GM18519 (cell line): ENCODE data around the gene TMEM187.
"Not testable (repeated sequence)": the region's sequence is repeated elsewhere in the genome, so short reads cannot be mapped to it uniquely, and the experiment has no call there.

Experiments
- ATAC-seq: cut with Tn5 transposase; IDR thresholded peaks from one replicate; pipeline ENCODE4 v1.9.1; 2021; ENCODE audit warnings: mild to moderate bottlenecking, moderate library complexity; ENCODE audit not compliant: unreplicated experiment, low FRiP score

TMEM187 gene

GRCh38 chrX:153992180-153992579, 19.6 kb downstream of the TMEM187 start:
- ATAC-seq: no peak

GRCh38 chrX:153993079-153993478, 20.5 kb downstream of the TMEM187 start:
- no peak for ATAC-seq

- no peak for ATAC-seq
These were observed 21.4 kb downstream of the TMEM187 start for GRCh38 chrX:153993978-153994377.

DNA sequence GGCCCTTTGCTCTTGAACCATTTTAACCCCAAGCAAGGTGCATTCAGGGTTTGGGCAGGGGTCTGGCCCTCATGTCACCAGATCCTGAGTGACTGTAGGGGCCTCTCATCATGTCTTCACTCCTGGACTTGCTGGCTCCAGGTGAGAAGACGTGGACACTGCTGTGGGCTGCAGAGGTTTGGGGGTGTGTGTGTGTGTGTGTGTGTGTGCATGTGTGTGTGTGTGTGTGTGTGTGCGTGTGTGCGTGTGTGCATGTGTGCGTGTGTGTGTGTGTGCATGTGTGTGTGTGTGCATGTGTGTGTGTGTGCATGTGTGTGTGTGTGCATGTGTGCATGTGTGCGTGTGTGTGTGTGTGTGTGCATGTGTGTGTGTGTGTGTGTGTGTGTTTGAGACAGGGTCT, 21.8 kb downstream of the TMEM187 start:
- ATAC-seq: not testable (repeated sequence)

GRCh38 chrX:153995504-153995903, 22.9 kb downstream of the TMEM187 start:
- no peak for ATAC-seq

DNA sequence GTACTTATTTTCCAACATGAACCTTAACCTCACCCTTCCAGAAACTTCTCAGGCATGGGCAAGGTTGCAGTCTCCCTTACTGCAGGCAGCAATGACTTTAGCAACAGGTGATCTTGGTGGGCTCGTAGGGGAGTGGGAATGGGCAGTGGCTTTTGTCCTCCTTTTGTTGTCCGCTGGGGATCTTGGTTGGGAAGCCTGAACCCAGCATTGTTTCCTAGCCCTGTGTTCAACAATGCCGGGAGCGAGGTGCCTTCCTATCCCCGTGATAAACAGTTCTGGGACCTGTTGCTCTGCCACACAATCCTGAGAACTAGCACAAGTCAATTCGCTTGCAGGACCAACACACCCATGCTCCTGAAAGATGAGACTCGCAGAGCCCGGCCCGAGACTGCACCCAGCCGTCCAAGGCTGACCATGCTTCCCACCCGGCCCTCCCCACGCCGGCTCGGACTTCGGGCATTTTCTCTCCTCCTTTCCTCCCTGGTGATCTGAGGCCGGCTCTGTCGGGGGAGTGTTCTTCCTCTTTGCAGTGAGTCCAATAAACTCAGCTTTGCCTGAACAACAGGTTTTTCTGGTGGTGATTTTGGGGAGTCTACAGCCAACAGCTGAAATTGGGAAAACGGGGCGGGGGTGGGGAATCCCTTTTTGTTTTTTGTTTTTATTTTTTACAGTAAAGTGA, 26.9 kb downstream of the TMEM187 start:
- ATAC-seq: no peak

DNA sequence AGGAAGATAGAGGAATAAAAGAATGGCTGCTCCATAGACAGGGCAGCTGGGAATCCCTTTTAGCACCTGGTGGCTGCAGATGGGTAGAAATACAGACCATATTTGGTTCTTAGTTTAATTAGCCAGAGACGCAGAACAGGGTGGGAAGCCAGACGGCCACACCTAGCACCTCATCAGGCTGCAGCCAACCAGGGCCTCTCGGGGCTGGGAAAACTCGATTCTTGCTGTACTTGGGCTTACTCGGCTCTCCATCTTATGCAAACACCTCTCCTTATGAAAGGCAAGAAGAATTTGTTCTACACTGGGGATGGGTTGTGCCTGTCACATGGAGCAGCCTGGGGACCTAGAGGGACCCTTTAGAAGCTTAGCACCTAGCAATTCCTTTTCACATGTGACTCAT, 27.5 kb downstream of the TMEM187 start:
- ATAC-seq: no peak

- no peak for ATAC-seq
These were observed 29.7 kb downstream of the TMEM187 start for GRCh38 chrX:154002215-154002719.

GRCh38 chrX:154004315-154004714, 31.8 kb downstream of the TMEM187 start:
- no peak for ATAC-seq

- no peak for ATAC-seq
These were observed 34.4 kb downstream of the TMEM187 start for GRCh38 chrX:154006947-154007346.

DNA sequence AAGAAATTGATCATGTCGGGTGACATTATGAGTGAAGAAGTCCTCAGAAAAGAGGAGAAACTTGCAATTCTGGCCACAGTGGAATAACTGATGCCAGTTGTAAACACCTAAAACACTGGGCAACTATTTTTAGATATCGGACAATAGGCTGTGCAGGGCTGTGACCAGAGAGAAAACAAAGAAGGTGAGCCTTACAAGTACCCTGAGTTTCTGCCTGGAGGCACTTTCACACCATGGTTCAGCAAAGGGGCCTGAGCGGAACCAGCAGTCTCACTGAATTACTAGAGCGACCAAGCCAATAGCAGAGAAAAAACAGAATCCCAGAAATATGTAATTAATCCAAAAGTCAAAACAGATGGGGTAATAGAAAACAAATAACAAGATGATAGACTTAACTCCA, 36.0 kb downstream of the TMEM187 start:
- ATAC-seq: no peak

DNA sequence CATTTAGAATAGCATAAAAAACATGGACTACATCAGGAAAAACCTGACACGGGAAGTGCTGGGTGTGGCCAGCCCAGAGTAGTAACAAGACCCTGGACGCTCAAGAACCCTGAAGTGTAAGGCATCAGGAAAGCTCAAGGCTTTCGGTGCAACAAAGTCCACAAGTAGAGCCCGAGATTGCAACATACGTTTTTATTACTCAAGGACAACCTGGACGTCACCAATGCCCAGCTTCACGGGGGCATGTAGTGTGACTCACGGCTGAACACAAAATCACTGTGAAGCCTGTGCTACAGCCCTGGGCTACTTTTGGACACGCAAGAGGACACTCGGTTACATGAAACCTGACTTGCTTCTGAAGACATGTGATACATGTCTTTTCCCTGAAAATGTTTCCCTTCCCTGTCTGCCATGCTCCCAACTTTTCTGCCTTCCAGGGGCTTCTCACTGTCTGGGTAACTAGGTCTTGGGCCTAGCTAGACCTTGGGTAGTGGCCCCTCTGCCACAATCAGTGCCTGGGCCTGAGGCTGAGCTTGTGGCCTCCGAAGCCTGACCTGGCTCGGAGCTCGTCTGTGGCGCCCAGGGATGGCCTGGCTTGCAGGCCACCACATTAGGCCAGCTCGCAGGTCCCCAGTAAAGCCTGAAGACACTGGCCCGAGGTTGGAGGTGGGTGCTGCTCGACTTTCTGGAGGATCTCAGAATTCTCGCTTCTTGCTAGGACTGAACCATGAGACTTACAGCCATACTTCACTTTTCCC, 38.0 kb downstream of the TMEM187 start:
- no peak for ATAC-seq

DNA sequence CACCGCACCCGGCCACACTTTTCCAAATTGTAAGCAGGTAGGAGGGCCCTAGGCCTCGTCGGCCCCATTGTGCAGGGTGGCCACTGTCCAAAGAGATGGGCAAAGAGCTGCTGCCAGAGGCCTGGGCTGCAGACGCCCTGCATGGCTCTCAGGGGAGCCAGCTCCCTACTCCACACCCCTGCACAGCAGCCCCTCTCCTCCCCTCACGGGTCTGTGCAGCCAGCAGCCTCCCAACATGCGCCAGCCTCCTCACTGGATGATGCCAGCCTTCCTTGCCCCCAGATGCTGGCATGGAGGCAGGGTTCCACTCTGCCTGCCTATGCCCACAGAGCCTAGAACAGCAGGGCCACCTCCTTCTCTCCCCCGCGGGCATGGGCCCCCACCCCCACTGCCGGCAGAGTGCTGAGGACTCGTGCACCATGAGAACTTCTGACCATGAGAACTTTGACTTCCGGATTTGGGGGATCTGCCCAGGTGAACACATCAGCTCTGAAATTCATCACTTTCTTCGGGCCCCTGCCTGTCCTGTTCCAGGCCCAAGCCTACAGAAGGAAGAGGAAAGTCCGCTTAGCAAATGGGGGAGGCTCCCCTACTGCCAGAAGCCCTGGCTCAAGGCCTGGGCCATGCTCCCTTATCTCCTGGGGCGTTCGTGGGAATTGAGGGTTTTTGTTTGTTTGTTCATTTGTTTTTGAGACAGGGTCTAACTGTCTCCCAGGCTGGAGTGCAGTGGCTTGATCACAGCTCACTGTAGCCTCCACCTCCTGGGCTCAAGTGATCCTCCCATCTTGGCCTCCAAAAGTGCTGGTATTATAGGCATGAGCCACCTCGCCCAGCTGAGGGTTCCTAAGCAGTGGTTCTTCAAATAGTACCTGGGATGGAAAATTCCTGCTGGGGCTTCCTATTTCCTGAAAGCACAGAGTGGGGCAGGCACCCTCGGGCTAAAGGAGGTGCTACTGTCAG, 39.1 kb downstream of the TMEM187 start:
- no peak for ATAC-seq

- ATAC-seq: no peak
These were observed 39.9 kb downstream of the TMEM187 start for GRCh38 chrX:154012336-154012991.

DNA sequence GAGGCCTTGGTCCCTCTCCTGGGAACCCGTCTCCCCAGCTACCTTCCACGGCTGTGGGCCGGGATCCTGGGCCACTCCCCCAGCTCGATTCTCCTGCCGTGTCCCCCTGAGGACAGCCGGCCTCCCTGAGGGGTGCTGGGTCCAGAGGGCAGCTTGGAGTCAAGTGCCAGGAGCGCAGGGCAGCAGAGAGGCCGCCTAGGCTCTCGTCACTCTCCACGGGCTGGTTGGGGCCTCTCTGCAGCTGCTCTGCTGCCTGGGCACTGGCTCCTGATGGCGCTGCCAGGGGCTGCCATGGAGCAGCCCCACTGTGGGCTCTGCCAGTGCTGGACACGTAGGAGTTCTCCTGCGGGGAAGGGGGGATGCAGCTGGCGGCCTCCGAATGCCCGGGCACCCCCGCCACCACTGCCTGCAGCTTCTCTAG, 40.5 kb downstream of the TMEM187 start:
- no peak for ATAC-seq

DNA sequence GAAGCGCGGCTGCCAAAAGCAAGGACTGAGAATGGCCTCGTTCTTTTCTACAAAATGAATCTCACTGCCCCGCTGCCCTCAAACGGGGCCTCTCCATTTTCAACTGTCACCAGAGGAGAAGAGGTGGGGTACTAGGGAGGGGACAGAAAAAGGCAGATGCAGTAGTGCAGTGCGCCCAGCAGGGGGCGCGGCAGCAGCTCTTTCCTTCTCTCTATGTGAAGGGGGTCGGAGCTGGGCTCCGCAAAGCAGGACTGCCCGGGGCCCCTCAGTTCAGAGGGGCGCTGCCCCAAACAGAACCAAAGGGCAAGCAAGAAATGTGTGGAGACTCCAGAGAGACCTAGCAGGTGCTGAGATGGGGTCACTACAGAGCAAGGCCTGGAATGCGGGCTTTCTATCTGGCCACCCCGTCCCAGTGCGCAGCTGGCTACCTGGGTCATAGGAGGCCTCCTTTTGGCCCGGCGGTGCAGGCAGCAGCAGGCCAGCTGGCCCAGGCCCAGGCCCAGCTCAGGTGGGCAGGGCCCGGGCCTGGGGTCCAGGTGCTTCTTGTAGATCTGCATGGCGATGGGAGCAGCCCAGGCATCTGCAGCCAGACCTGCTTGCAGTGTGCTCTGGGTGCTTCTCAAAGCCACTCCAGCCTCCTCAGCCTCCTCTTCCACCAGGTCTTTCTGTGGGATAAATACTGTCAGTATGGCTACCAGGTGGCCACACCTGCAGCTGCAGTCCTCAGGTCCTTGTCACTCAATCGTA, 41.2 kb downstream of the TMEM187 start:
- ATAC-seq: no peak

- ATAC-seq: no peak
These were observed 42.2 kb downstream of the TMEM187 start for GRCh38 chrX:154014429-154015380.

GRCh38 chrX:154015581-154016264, 43.2 kb downstream of the TMEM187 start:
- no peak for ATAC-seq
